Keratinocyte (primary cell): ENCODE measurements around the gene KLK8. TPM values are rescaled to one million over a fixed set of nuclear protein-coding genes. Genes with fewer than 3 reads are reported as not detected.

Experiments
- DNase-seq: peaks from one replicate; pipeline ENCODE4 v3.0.0-alpha.2; 2011; ENCODE audit warnings: low read depth, missing footprints, low spot score
- FAIRE-seq: peaks from 2 replicates; lab custom pipeline; 2011; peaks lifted over from hg19 to GRCh38; lab: Jason Lieb, UNC
- H2AFZ ChIP-seq: 2 replicates; pipeline ENCODE4 v1.6.0; 2012; ENCODE audit warnings: low read length, control low read depth, inconsistent platforms; ENCODE audit not compliant: control insufficient read depth
- H3K27ac ChIP-seq: 2 replicates; pipeline ENCODE4 v1.5.1; 2011; ENCODE audit warnings: low read length; ENCODE audit not compliant: control insufficient read depth, insufficient read depth
- H3K27me3 ChIP-seq: 3 replicates; pipeline ENCODE4 v1.6.0; 2011; ENCODE audit warnings: low read length; ENCODE audit not compliant: control insufficient read depth, insufficient read depth; ENCODE audit errors: extremely low read depth
- H3K36me3 ChIP-seq, 2 experiments: 2 replicates in 1 of 2; 3 replicates in 1 of 2; pipeline ENCODE4 v1.5.1; 2011; ENCODE audit warnings: low read length in 2 of 2, mild to moderate bottlenecking in 1 of 2; ENCODE audit not compliant: control insufficient read depth in 2 of 2, insufficient read depth in 2 of 2; ENCODE audit errors: extremely low read depth in 1 of 2
- H3K4me1 ChIP-seq: 3 replicates; pipeline ENCODE4 v1.5.1; 2011; ENCODE audit warnings: low read length; ENCODE audit not compliant: control insufficient read depth, insufficient read depth; ENCODE audit errors: extremely low read depth
- H3K4me2 ChIP-seq: 3 replicates; pipeline ENCODE4 v1.6.0; 2011; ENCODE audit warnings: low read depth, low read length; ENCODE audit not compliant: control insufficient read depth, insufficient read depth; ENCODE audit errors: extremely low read depth
- H3K4me3 ChIP-seq, 3 experiments: fragments of 200-600 bp in 1 of 3; sonication (generic) in 1 of 3; 2 replicates in 2 of 3; 3 replicates in 1 of 3; pipeline ENCODE4 v1.5.1; 2011 to 2016; ENCODE audit warnings: low read length in 3 of 3, mild to moderate bottlenecking in 3 of 3, control low read depth in 2 of 3, inconsistent platforms in 1 of 3, low read depth in 1 of 3, mixed read lengths in 1 of 3, mixed run types in 1 of 3, moderate library complexity in 1 of 3; ENCODE audit not compliant: control insufficient read depth in 2 of 3, insufficient read depth in 2 of 3; ENCODE audit errors: extremely low read depth in 1 of 3
- H3K79me2 ChIP-seq: 2 replicates; pipeline ENCODE4 v1.6.0; 2012; ENCODE audit warnings: low read length; ENCODE audit not compliant: control insufficient read depth, insufficient read depth
- H3K9ac ChIP-seq: 3 replicates; pipeline ENCODE4 v1.6.0; 2011; ENCODE audit warnings: low read length; ENCODE audit not compliant: control insufficient read depth, insufficient read depth; ENCODE audit errors: extremely low read depth
- H3K9me1 ChIP-seq: 3 replicates; pipeline ENCODE4 v1.6.0; 2011; ENCODE audit warnings: low read length; ENCODE audit not compliant: control insufficient read depth, insufficient read depth; ENCODE audit errors: extremely low read depth
- H3K9me3 ChIP-seq: 2 replicates; pipeline ENCODE4 v1.5.1; 2012; ENCODE audit warnings: low read depth, low read length; ENCODE audit not compliant: control insufficient read depth
- H4K20me1 ChIP-seq: 3 replicates; pipeline ENCODE4 v1.6.0; 2011; ENCODE audit warnings: low read length; ENCODE audit not compliant: control insufficient read depth, insufficient read depth; ENCODE audit errors: extremely low read depth
- EZH2 ChIP-seq: IDR thresholded peaks from one replicate; pipeline ENCODE4 v1.6.1; 2012; ENCODE audit warnings: inconsistent platforms, mild to moderate bottlenecking, low read length, moderate library complexity
- dilution Hi-C: fragments of 300-500 bp; cut with MboI; formaldehyde crosslinking; loops from one replicate; pipeline ENCODE4 v1.7.0; 2020; ENCODE audit warnings: low sequenced_read_pairs; ENCODE audit not compliant: extremely low pct_ligation_motif_present
- polyA plus RNA-seq, 5 experiments: library from polyadenylated mRNA; depleted of rRNA in 3 of 5; stranded (reverse) in 3 of 5; stranded (forward) in 1 of 5; unstranded in 1 of 5; fragments of >200 nt; gene quantifications; 1 replicate in 1 of 5; 2 replicates in 3 of 5; 3 replicates in 1 of 5; pipeline versions ENCODE4 v1.2.1 to v1.2.3, GENCODE V29; 2011 to 2012; ENCODE audit warnings: missing spikeins in 2 of 5, low read depth in 1 of 5, low replicate concordance in 1 of 5
- TF ChIP-seq, protein P1 (sequence below), 3 experiments: IDR thresholded peaks in 1 of 3; conservative IDR thresholded peaks in 1 of 3; optimal IDR thresholded peaks in 1 of 3; 2 replicates in 2 of 3; 3 replicates in 1 of 3; pipeline versions ENCODE3 to v1.5.1; 2011; ENCODE audit warnings: low read length in 3 of 3, mild to moderate bottlenecking in 3 of 3, moderate library complexity in 2 of 3, control low read depth in 1 of 3, inconsistent platforms in 1 of 3; ENCODE audit not compliant: insufficient read depth in 2 of 3; ENCODE audit errors: extremely low read depth in 1 of 3

The KLK8 gene
- polyA plus RNA-seq, 1 donor (not counting 4 experiments of a cell fraction or from before 2014, with no cell fraction given): 118 TPM

DNA sequence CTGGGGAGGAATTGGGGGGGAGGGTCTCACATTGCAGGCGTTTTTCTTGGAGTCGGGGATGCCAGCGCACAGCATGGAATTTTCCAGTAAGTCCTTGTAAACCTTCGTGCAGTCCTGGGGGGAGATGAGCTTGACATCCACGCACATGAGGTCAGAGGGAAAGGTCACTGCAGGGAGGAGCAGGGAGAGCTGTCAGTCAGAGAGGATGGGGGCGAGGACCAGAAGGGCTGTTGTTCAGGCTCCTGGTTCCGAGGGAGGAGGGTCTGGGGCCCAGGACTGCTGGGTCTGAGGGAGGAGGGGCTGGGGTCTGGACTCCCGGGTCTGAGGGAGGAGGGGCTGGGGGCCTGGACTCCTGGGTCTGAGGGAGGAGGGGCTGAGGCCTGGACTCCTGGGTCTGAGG is 21.6 kb downstream of the KLK8 start:
- Histone ChIP-seq H3K27ac (no peak overlapping the region), H3K36me3 (no peaks in the 10 kb centered on the region), H3K9me1 (no peaks in the 10 kb centered on the region), H3K79me2 (no peaks in the 10 kb centered on the region), H3K9me3 (no peaks in the 10 kb centered on the region), H2AFZ (no peak overlapping the region), H3K4me2 (no peak overlapping the region), H4K20me1 (no peaks in the 10 kb centered on the region), H3K9ac (no peak overlapping the region), H3K27me3 (peaks cover 12% of the 10 kb centered on the region), H3K4me3 (no peak overlapping the region), H3K4me1 (peaks cover 15% of the 10 kb centered on the region)
- DNase-seq: no peak
- FAIRE-seq: no peak
- no peak for TF ChIP-seq EZH2
- dilution Hi-C loops: no loop called here

DNA sequence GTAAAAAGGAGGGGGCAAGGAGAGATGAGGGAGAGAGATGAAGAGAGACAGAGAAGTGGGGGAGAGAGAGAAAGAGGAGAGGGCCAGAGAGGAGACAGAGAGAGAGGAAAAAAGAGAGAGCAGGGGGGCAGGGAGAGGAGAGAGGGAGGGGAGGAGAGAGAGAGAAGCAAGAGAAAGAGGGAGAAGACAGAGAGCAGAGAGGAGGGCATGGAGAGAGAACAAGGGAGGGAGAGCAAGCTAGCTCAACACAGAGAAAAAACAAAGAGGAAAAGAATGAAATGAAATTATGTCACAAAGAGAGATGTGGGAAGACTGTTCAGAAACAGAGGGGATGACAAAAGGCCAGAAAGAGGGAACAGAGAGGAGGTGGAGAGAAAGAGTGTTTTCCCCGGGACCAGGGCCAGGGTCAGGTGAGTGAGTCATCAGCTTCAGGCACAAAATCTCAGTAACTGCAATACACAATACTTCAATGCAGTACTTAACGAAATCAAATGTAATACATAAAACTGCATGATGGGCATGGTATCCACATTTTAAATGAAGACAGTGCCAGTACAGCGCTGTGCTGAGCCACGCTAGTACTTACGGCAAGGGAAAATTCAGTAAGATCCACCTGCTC is 22.5 kb downstream of the KLK8 start:
- Histone ChIP-seq H3K9me3 (no peaks in the 10 kb centered on the region), H3K4me1 (peaks cover 15% of the 10 kb centered on the region), H3K4me3 (no peak overlapping the region), H3K9me1 (no peaks in the 10 kb centered on the region), H3K9ac (no peak overlapping the region), H3K36me3 (no peaks in the 10 kb centered on the region), H4K20me1 (no peaks in the 10 kb centered on the region), H3K4me2 (peak overlapping the region; percentile 7), H3K27me3 (peaks cover 12% of the 10 kb centered on the region), H3K27ac (no peak overlapping the region), H2AFZ (no peak overlapping the region), H3K79me2 (no peaks in the 10 kb centered on the region)
- DNase-seq (no peak), FAIRE-seq (peak; percentile 90)
- dilution Hi-C loops: no loop called here
- TF ChIP-seq EZH2: no peak
- TF ChIP-seq, protein P1, sequence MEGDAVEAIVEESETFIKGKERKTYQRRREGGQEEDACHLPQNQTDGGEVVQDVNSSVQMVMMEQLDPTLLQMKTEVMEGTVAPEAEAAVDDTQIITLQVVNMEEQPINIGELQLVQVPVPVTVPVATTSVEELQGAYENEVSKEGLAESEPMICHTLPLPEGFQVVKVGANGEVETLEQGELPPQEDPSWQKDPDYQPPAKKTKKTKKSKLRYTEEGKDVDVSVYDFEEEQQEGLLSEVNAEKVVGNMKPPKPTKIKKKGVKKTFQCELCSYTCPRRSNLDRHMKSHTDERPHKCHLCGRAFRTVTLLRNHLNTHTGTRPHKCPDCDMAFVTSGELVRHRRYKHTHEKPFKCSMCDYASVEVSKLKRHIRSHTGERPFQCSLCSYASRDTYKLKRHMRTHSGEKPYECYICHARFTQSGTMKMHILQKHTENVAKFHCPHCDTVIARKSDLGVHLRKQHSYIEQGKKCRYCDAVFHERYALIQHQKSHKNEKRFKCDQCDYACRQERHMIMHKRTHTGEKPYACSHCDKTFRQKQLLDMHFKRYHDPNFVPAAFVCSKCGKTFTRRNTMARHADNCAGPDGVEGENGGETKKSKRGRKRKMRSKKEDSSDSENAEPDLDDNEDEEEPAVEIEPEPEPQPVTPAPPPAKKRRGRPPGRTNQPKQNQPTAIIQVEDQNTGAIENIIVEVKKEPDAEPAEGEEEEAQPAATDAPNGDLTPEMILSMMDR (optimal IDR thresholded peaks at IDR 0.05 in 1 of 3, IDR thresholded peaks at IDR 0.05 in 1 of 3, conservative IDR thresholded peaks at IDR 0.05 in 1 of 3; ENCODE audit: extremely low read depth in 1 of 3, insufficient read depth in 2 of 3, low read length in 3 of 3): no peak

DNA sequence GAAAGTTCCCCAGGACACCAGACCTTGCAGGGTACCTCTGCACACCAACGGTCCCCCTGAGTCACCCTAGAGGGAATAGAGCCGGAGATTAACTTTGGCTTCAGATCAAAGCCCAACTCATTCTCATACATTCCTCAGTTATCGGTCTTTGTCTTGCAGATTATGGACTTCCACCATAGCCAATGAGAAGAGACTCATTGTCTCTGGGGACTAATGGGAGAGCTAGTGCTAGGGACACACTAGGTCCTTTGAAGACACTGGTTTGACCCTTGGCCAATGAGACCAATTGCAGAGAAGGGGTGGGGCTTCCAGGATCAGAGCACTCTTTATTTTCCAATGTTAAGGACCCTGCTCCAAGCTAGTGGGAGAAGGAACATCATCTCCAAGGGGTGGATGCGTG is 23.8 kb downstream of the KLK8 start:
- no peak overlapping the region for H3K27ac ChIP-seq
- H3K9me1 ChIP-seq: no peaks in the 10 kb centered on the region
- no peak overlapping the region for H3K9ac ChIP-seq
- no peak overlapping the region for H2AFZ ChIP-seq
- no peaks in the 10 kb centered on the region for H3K9me3 ChIP-seq
- no peaks in the 10 kb centered on the region for H3K36me3 ChIP-seq
- no peaks in the 10 kb centered on the region for H3K79me2 ChIP-seq
- FAIRE-seq (no peak), DNase-seq (no peak)
- dilution Hi-C loops: no loop called here
- no peak overlapping the region for H3K4me3 ChIP-seq
- no peaks in the 10 kb centered on the region for H4K20me1 ChIP-seq
- peaks cover 15% of the 10 kb centered on the region for H3K4me1 ChIP-seq
- H3K4me2 ChIP-seq: no peak overlapping the region
- H3K27me3 ChIP-seq: peaks cover 12% of the 10 kb centered on the region
- no peak for TF ChIP-seq EZH2
- TF ChIP-seq, protein P1 (optimal IDR thresholded peaks at IDR 0.05 in 1 of 3, IDR thresholded peaks at IDR 0.05 in 1 of 3, conservative IDR thresholded peaks at IDR 0.05 in 1 of 3; ENCODE audit: extremely low read depth in 1 of 3, insufficient read depth in 2 of 3, low read length in 3 of 3): no peak
